Effector memory CD4-positive, alpha-beta T cell (primary cell): ENCODE measurements around the gene NRXN2.

ENCODE experiments used
- DNase-seq, 3 donors: peaks; one replicate each; pipeline ENCODE4 v3.0.0-alpha.2; 2020
- H3K27ac ChIP-seq: 2 replicates; pipeline ENCODE4 v1.7.0; 2013; ENCODE audit warnings: mild to moderate bottlenecking, low read length, moderate library complexity; ENCODE audit not compliant: insufficient read depth, poor library complexity, severe bottlenecking
- H3K27me3 ChIP-seq: replicated peaks from 2 replicates; pipeline ENCODE4 v1.7.0; 2013; ENCODE audit warnings: mild to moderate bottlenecking, low read length; ENCODE audit not compliant: insufficient read depth, control insufficient read depth, poor library complexity, severe bottlenecking
- H3K36me3 ChIP-seq: 2 replicates; pipeline ENCODE4 v1.7.0; 2013; ENCODE audit warnings: mild to moderate bottlenecking, low read length, moderate library complexity; ENCODE audit not compliant: control insufficient read depth, insufficient read depth
- H3K4me1 ChIP-seq: 2 replicates; pipeline ENCODE4 v1.7.0; 2013; ENCODE audit warnings: low read length, mild to moderate bottlenecking; ENCODE audit not compliant: control insufficient read depth, insufficient read depth, poor library complexity, severe bottlenecking
- H3K4me3 ChIP-seq: 2 replicates; pipeline ENCODE4 v1.7.0; 2013; ENCODE audit warnings: low read length, low read depth, mild to moderate bottlenecking; ENCODE audit not compliant: insufficient read depth, poor library complexity, severe bottlenecking
- H3K9me3 ChIP-seq: 2 replicates; pipeline ENCODE4 v1.7.0; 2013; ENCODE audit warnings: mild to moderate bottlenecking, low read length, moderate library complexity; ENCODE audit not compliant: control insufficient read depth

Gene NRXN2

GRCh38 chr11:64688534-64688982, 34.4 kb downstream of the NRXN2 start:
- peak; percentile 75 to 81 (median 76) for DNase-seq
- H3K27me3 ChIP-seq, result no peaks in the 10 kb centered on the region
- peak overlapping the region; percentile 18 for H3K4me3 ChIP-seq
- H3K27ac ChIP-seq, result no peak overlapping the region
- no peaks in the 10 kb centered on the region for H3K9me3 ChIP-seq
- no peaks in the 10 kb centered on the region for H3K36me3 ChIP-seq
- H3K4me1 ChIP-seq, result peaks cover 8% of the 10 kb centered on the region

GRCh38 chr11:64687643-64688533, 35.1 kb downstream of the NRXN2 start:
- peaks cover 8% of the 10 kb centered on the region for H3K4me1 ChIP-seq

GRCh38 chr11:64687204-64687603, 35.8 kb downstream of the NRXN2 start:
- Histone ChIP-seq H3K36me3 (no peaks in the 10 kb centered on the region), H3K4me3 (no peak overlapping the region), H3K27me3 (no peaks in the 10 kb centered on the region), H3K4me1 (peaks cover 8% of the 10 kb centered on the region), H3K27ac (no peak overlapping the region), H3K9me3 (no peaks in the 10 kb centered on the region)
- no peak for DNase-seq

More at GRCh38 chr11:64687643-64688533, 35.1 kb downstream of the NRXN2 start:
- Histone ChIP-seq H3K27ac (no peak overlapping the region), H3K4me3 (no peak overlapping the region), H3K27me3 (no peaks in the 10 kb centered on the region), H3K9me3 (no peaks in the 10 kb centered on the region), H3K36me3 (no peaks in the 10 kb centered on the region)
- DNase-seq, result no peak

GRCh38 chr11:64686466-64687170, 36.4 kb downstream of the NRXN2 start:
- no peaks in the 10 kb centered on the region for H3K36me3 ChIP-seq
- H3K27ac ChIP-seq, result no peak overlapping the region
- H3K4me3 ChIP-seq, result no peak overlapping the region
- peaks cover 8% of the 10 kb centered on the region for H3K4me1 ChIP-seq
- no peaks in the 10 kb centered on the region for H3K9me3 ChIP-seq
- H3K27me3 ChIP-seq, result no peaks in the 10 kb centered on the region
- no peak for DNase-seq

GRCh38 chr11:64685536-64685935, 37.5 kb downstream of the NRXN2 start:
- Histone ChIP-seq H3K4me3 (no peak overlapping the region), H3K4me1 (peaks cover 8% of the 10 kb centered on the region), H3K27me3 (no peaks in the 10 kb centered on the region), H3K9me3 (no peaks in the 10 kb centered on the region), H3K27ac (no peak overlapping the region), H3K36me3 (no peaks in the 10 kb centered on the region)
- no peak for DNase-seq

GRCh38 chr11:64684357-64684756, 38.6 kb downstream of the NRXN2 start:
- Histone ChIP-seq H3K4me1 (peaks cover 8% of the 10 kb centered on the region), H3K9me3 (no peaks in the 10 kb centered on the region), H3K27ac (no peak overlapping the region), H3K36me3 (no peaks in the 10 kb centered on the region), H3K4me3 (no peak overlapping the region), H3K27me3 (no peaks in the 10 kb centered on the region)
- no peak for DNase-seq

GRCh38 chr11:64681171-64681570, 41.8 kb downstream of the NRXN2 start:
- Histone ChIP-seq H3K9me3 (no peaks in the 10 kb centered on the region), H3K27ac (no peak overlapping the region), H3K36me3 (no peaks in the 10 kb centered on the region), H3K4me3 (no peak overlapping the region), H3K4me1 (no peaks in the 10 kb centered on the region), H3K27me3 (no peaks in the 10 kb centered on the region)
- DNase-seq, result no peak

- DNase-seq, result no peak
- Histone ChIP-seq H3K27ac (no peak overlapping the region), H3K27me3 (peaks cover 6% of the 10 kb centered on the region), H3K4me3 (no peak overlapping the region), H3K36me3 (no peaks in the 10 kb centered on the region), H3K9me3 (no peaks in the 10 kb centered on the region), H3K4me1 (no peaks in the 10 kb centered on the region)
These were observed 43.2 kb downstream of the NRXN2 start for GRCh38 chr11:64679846-64680245.

GRCh38 chr11:64677441-64678023, 45.5 kb downstream of the NRXN2 start:
- DNase-seq, result no peak
- no peak overlapping the region for H3K27ac ChIP-seq
- H3K36me3 ChIP-seq, result no peaks in the 10 kb centered on the region
- H3K9me3 ChIP-seq, result no peaks in the 10 kb centered on the region
- no peaks in the 10 kb centered on the region for H3K4me1 ChIP-seq
- peaks cover 7% of the 10 kb centered on the region for H3K27me3 ChIP-seq
- H3K4me3 ChIP-seq, result no peak overlapping the region

GRCh38 chr11:64676261-64676615, 46.8 kb downstream of the NRXN2 start:
- DNase-seq, result no peak
- H3K27ac ChIP-seq, result no peak overlapping the region
- H3K27me3 ChIP-seq, result peaks cover 7% of the 10 kb centered on the region
- H3K4me3 ChIP-seq, result no peak overlapping the region
- H3K4me1 ChIP-seq, result no peaks in the 10 kb centered on the region
- H3K9me3 ChIP-seq, result no peaks in the 10 kb centered on the region
- H3K36me3 ChIP-seq, result no peaks in the 10 kb centered on the region
